ENCODE measurements around the gene OR10T2. TPM values are rescaled to one million over a fixed set of nuclear protein-coding genes. Genes with fewer than 3 reads are reported as not detected.

OR10T2 gene
- total RNA-seq, 1 experiment from 2014 or later = not detected

- Histone ChIP-seq H3K9me2 (ENCODE audit: insufficient read depth) (no peaks in the 10 kb centered on the region), H3K79me2 (ENCODE audit: low read depth) (no peaks in the 10 kb centered on the region), H3K27me3 (ENCODE audit: insufficient read depth, low read depth) (no peaks in the 10 kb centered on the region), H3K9me3 (ENCODE audit: insufficient read depth, low read depth) (no peaks in the 10 kb centered on the region), H2AFZ (no peak overlapping the region), H3F3A (ENCODE audit: insufficient read depth, low read depth) (no peaks in the 10 kb centered on the region), H4K20me1 (ENCODE audit: insufficient read depth) (no peaks in the 10 kb centered on the region), H3K4me1 (replicated peaks; ENCODE audit: insufficient read depth) (no peaks in the 10 kb centered on the region), H3K27ac (no peak overlapping the region), H3K4me3 (no peak overlapping the region), H3K36me3 (ENCODE audit: low read depth) (no peaks in the 10 kb centered on the region), H3K4me2 (no peak overlapping the region)
- TF ChIP-seq CTCF (conservative IDR thresholded peaks at IDR 0.05) (no peak), EZH2 (IDR thresholded peaks at IDR 0.05; ENCODE audit: low read depth) (no peak)
- POLR2A ChIA-PET (ENCODE audit: unreplicated experiment) = no interaction called here
- no TSS peak for BruUV-seq (replicated peaks)
- intact Hi-C loops (cut with micrococcal nuclease; ENCODE audit: unreplicated experiment) = no loop called here
- CTCF ChIA-PET = no interaction called here
- no peak for DNase-seq
These were observed 36.8 kb downstream of the OR10T2 start for GRCh38 chr1:158362482-158362881.

GRCh38 chr1:158357441-158357840, 41.8 kb downstream of the OR10T2 start:
- Histone ChIP-seq H3K4me1 (replicated peaks; ENCODE audit: insufficient read depth) (no peaks in the 10 kb centered on the region), H3K9me2 (ENCODE audit: insufficient read depth) (no peaks in the 10 kb centered on the region), H4K20me1 (ENCODE audit: insufficient read depth) (no peaks in the 10 kb centered on the region), H3K9me3 (ENCODE audit: insufficient read depth, low read depth) (no peaks in the 10 kb centered on the region), H2AFZ (no peak overlapping the region), H3K4me2 (no peak overlapping the region), H3F3A (ENCODE audit: insufficient read depth, low read depth) (no peaks in the 10 kb centered on the region), H3K27me3 (ENCODE audit: insufficient read depth, low read depth) (no peaks in the 10 kb centered on the region), H3K27ac (no peak overlapping the region), H3K36me3 (ENCODE audit: low read depth) (no peaks in the 10 kb centered on the region), H3K79me2 (ENCODE audit: low read depth) (no peaks in the 10 kb centered on the region), H3K4me3 (no peak overlapping the region)
- BruUV-seq (replicated peaks) = no TSS peak
- no peak for DNase-seq
- no peak for TF ChIP-seq CTCF (conservative IDR thresholded peaks at IDR 0.05)
- no peak for TF ChIP-seq EZH2 (IDR thresholded peaks at IDR 0.05; ENCODE audit: low read depth)
- CTCF ChIA-PET = no interaction called here
- intact Hi-C loops (cut with micrococcal nuclease; ENCODE audit: unreplicated experiment) = no loop called here
- POLR2A ChIA-PET (ENCODE audit: unreplicated experiment) = no interaction called here

- no peak overlapping the region for H2AFZ ChIP-seq
- no peaks in the 10 kb centered on the region for H3K9me2 ChIP-seq (ENCODE audit: insufficient read depth)
- H4K20me1 ChIP-seq (ENCODE audit: insufficient read depth) = no peaks in the 10 kb centered on the region
- H3K4me1 ChIP-seq (replicated peaks; ENCODE audit: insufficient read depth) = no peaks in the 10 kb centered on the region
- H3F3A ChIP-seq (ENCODE audit: insufficient read depth, low read depth) = no peaks in the 10 kb centered on the region
- DNase-seq = no peak
- ChIA-PET CTCF (no interaction called here), POLR2A (ENCODE audit: unreplicated experiment) (no interaction called here)
- BruUV-seq (replicated peaks) = no TSS peak
- no peaks in the 10 kb centered on the region for H3K9me3 ChIP-seq (ENCODE audit: insufficient read depth, low read depth)
- H3K4me3 ChIP-seq = no peak overlapping the region
- H3K79me2 ChIP-seq (ENCODE audit: low read depth) = no peaks in the 10 kb centered on the region
- TF ChIP-seq EZH2 (IDR thresholded peaks at IDR 0.05; ENCODE audit: low read depth) (no peak), CTCF (conservative IDR thresholded peaks at IDR 0.05) (no peak)
- no peaks in the 10 kb centered on the region for H3K27me3 ChIP-seq (ENCODE audit: insufficient read depth, low read depth)
- no peak overlapping the region for H3K27ac ChIP-seq
- H3K4me2 ChIP-seq = no peak overlapping the region
- no peaks in the 10 kb centered on the region for H3K36me3 ChIP-seq (ENCODE audit: low read depth)
- intact Hi-C loops (cut with micrococcal nuclease; ENCODE audit: unreplicated experiment) = no loop called here
These were observed 42.6 kb downstream of the OR10T2 start for GRCh38 chr1:158356616-158357015.
